GM12874 (cell line): ENCODE data around the gene AIFM1.

Experiments
- CTCF ChIP-seq: IDR thresholded peaks from 2 replicates; pipeline ENCODE4 v1.5.1; 2011; ENCODE audit warnings: low read depth, mild to moderate bottlenecking, control low read depth, low read length, moderate library complexity; ENCODE audit not compliant: insufficient read depth

AIFM1 gene

GRCh38 chrX:130130990-130131389 is 34.7 kb downstream of the AIFM1 start:
- no peak for TF ChIP-seq CTCF

- no peak for TF ChIP-seq CTCF
Observed at GRCh38 chrX:130125091-130125874, 40.4 kb downstream of the AIFM1 start.

- no peak for TF ChIP-seq CTCF
Observed at GRCh38 chrX:130124577-130124976, 41.1 kb downstream of the AIFM1 start.

- no peak for TF ChIP-seq CTCF
Observed at GRCh38 chrX:130121505-130121800, 44.2 kb downstream of the AIFM1 start.

GRCh38 chrX:130120746-130121504 is 44.7 kb downstream of the AIFM1 start:
- peak; percentile 73 for TF ChIP-seq CTCF

- TF ChIP-seq CTCF: no peak
Observed at GRCh38 chrX:130120321-130120731, 45.3 kb downstream of the AIFM1 start.

GRCh38 chrX:130119312-130119898 is 46.2 kb downstream of the AIFM1 start:
- no peak for TF ChIP-seq CTCF
